NB4 (cell line): ENCODE measurements around the gene SLC22A17.
"Not testable (repeated sequence)": the region's sequence is repeated elsewhere in the genome, so short reads cannot be mapped to it uniquely, and the experiment has no call there.

Source experiments
- DNase-seq: peaks from one replicate; pipeline ENCODE4 v3.0.0; 2010; ENCODE audit warnings: low read depth
- H3K4me3 ChIP-seq: one replicate; pipeline ENCODE4 v1.5.1; 2011; ENCODE audit warnings: mild to moderate bottlenecking, low read depth, low read length, moderate library complexity
- CTCF ChIP-seq: IDR thresholded peaks from one replicate; pipeline ENCODE4 v1.5.1; 2012; ENCODE audit warnings: low read depth, low read length
- MAX ChIP-seq: IDR thresholded peaks from 2 replicates; pipeline ENCODE4 v1.6.1; 2011; ENCODE audit warnings: low read depth, low read length
- MYC ChIP-seq: IDR thresholded peaks from 2 replicates; pipeline ENCODE4 v1.6.1; 2011; ENCODE audit warnings: low read depth, low read length
- POLR2A ChIP-seq: IDR thresholded peaks from 2 replicates; pipeline ENCODE4 v1.6.1; 2011; ENCODE audit warnings: mild to moderate bottlenecking; ENCODE audit not compliant: insufficient read length; ENCODE audit errors: extremely low read depth

SLC22A17 gene

GRCh38 chr14:23387916-23388882, 35.5 kb upstream of the SLC22A17 start:
- DNase-seq = no peak
- no peak overlapping the region for H3K4me3 ChIP-seq
- no peak for TF ChIP-seq MAX
- no peak for TF ChIP-seq CTCF
- TF ChIP-seq MYC = no peak
- no peak for TF ChIP-seq POLR2A

- DNase-seq = no peak
- no peak for TF ChIP-seq CTCF
- TF ChIP-seq MAX = no peak
- no peak for TF ChIP-seq MYC
- TF ChIP-seq POLR2A = no peak
- no peak overlapping the region for H3K4me3 ChIP-seq
These were observed 34.3 kb upstream of the SLC22A17 start for GRCh38 chr14:23386999-23387398.

- not testable (repeated sequence) for DNase-seq, H3K4me3 ChIP-seq
These were observed 33.6 kb upstream of the SLC22A17 start for GRCh38 chr14:23386266-23386657.

GRCh38 chr14:23385642-23386265, 33.1 kb upstream of the SLC22A17 start:
- H3K4me3 ChIP-seq = no peak overlapping the region
- DNase-seq = no peak
- TF ChIP-seq MAX (no peak), MYC (no peak), CTCF (no peak), POLR2A (no peak)

GRCh38 chr14:23385244-23385641, 32.6 kb upstream of the SLC22A17 start:
- no peak for DNase-seq
- TF ChIP-seq POLR2A = no peak
- no peak for TF ChIP-seq CTCF
- TF ChIP-seq MAX = no peak
- no peak for TF ChIP-seq MYC
- H3K4me3 ChIP-seq = no peak overlapping the region

GRCh38 chr14:23384364-23385080, 31.8 kb upstream of the SLC22A17 start:
- no peak for TF ChIP-seq MYC
- TF ChIP-seq POLR2A = no peak
- TF ChIP-seq CTCF = no peak
- TF ChIP-seq MAX = no peak
- no peak for DNase-seq
- H3K4me3 ChIP-seq = no peak overlapping the region
